ENCODE measurements around the gene SBF2. TPM values are rescaled to one million over a fixed set of nuclear protein-coding genes. Genes with fewer than 3 reads are reported as not detected.

SBF2 gene
- total RNA-seq, 1 donor from 2014 or later, result 39.5 TPM

DNA sequence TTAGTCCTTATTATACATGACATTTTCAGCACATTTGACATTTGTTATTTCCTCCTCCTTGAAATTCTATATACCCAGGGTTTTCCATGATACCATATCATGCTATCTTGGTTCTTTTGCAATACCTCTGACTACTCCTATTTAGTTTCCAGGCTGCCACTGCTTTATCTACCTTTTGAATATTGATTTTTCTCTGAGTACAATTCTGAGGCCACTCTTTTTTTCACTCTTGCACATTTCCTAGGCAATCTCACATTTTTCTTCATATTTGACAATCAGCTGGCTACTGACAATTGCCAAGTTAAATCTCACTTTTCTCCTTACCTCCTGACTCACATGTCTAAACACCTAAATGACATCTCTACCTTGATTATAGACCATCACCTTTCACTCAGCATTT lies 11.9 kb downstream of the SBF2 start:
- no peak overlapping the region for H3K4me3 Mint-ChIP-seq
- no peak for DNase-seq (ENCODE audit: extremely low spot score, unreplicated experiment)
- no peak overlapping the region for H3K27ac Mint-ChIP-seq
- peaks cover 4% of the 10 kb centered on the region for H3K9me3 Mint-ChIP-seq
- peaks cover 10% of the 10 kb centered on the region for H3K4me1 Mint-ChIP-seq (ENCODE audit: unreplicated experiment)
- H3K36me3 Mint-ChIP-seq, result peaks cover 4% of the 10 kb centered on the region
- TF ChIP-seq CTCF (conservative IDR thresholded peaks at IDR 0.05), result no peak
- no peaks in the 10 kb centered on the region for H3K27me3 Mint-ChIP-seq

DNA sequence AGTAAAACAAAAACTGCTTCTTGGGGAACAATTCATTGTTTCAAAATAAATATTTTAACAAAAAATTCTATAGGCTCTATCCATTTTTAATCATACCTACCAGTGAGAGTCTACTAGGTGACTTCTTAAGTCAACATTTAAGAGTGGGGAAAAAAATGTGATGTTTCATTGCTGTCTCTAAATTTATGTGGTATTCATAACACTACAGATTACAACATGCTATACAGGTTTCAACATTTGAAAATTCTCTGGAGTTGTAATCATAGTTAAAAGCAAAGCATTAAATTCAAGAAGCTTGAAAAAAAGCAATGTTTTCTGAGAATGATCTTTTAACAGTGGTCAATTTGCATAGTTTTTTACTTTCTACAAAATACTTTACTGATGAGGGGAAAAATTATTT lies 18.3 kb downstream of the SBF2 start:
- H3K4me1 Mint-ChIP-seq (ENCODE audit: unreplicated experiment), result peaks cover 17% of the 10 kb centered on the region
- H3K27me3 Mint-ChIP-seq, result no peaks in the 10 kb centered on the region
- H3K4me3 Mint-ChIP-seq, result no peak overlapping the region
- TF ChIP-seq CTCF (conservative IDR thresholded peaks at IDR 0.05), result no peak
- no peak for DNase-seq (ENCODE audit: extremely low spot score, unreplicated experiment)
- H3K27ac Mint-ChIP-seq, result no peak overlapping the region
- peaks cover 4% of the 10 kb centered on the region for H3K36me3 Mint-ChIP-seq
- peaks cover 4% of the 10 kb centered on the region for H3K9me3 Mint-ChIP-seq

GRCh38 chr11:10274726-10275125 lies 19.3 kb downstream of the SBF2 start:
- DNase-seq (ENCODE audit: extremely low spot score, unreplicated experiment), result no peak
- no peak overlapping the region for H3K27ac Mint-ChIP-seq
- H3K36me3 Mint-ChIP-seq, result no peaks in the 10 kb centered on the region
- H3K4me1 Mint-ChIP-seq (ENCODE audit: unreplicated experiment), result peaks cover 14% of the 10 kb centered on the region
- TF ChIP-seq CTCF (conservative IDR thresholded peaks at IDR 0.05), result no peak
- H3K4me3 Mint-ChIP-seq, result no peak overlapping the region
- H3K27me3 Mint-ChIP-seq, result no peaks in the 10 kb centered on the region
- H3K9me3 Mint-ChIP-seq, result no peaks in the 10 kb centered on the region

DNA sequence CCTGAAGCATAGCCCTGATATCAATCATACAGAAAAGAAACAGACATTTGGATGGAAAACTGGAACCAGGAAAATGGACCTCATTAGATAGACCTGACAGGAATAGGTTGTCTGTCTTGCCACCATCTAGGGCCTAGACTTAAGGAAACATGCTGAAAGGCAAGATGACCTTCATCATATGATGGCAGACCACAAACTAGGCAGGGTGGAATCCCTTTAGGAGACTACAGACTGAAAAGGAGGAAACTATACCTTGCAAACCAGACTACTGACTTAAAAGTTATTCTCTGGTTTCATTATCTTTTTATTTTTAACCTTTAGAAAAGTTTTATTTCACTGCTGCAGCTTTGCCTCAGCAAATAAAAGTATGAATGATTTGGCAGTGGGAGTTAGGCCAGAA lies 20.3 kb downstream of the SBF2 start:
- Mint-ChIP-seq H3K27ac (no peak overlapping the region), H3K4me1 (ENCODE audit: unreplicated experiment) (peaks cover 14% of the 10 kb centered on the region), H3K36me3 (no peaks in the 10 kb centered on the region), H3K27me3 (no peaks in the 10 kb centered on the region), H3K4me3 (no peak overlapping the region), H3K9me3 (no peaks in the 10 kb centered on the region)
- no peak for TF ChIP-seq CTCF (conservative IDR thresholded peaks at IDR 0.05)
- DNase-seq (ENCODE audit: extremely low spot score, unreplicated experiment), result no peak

DNA sequence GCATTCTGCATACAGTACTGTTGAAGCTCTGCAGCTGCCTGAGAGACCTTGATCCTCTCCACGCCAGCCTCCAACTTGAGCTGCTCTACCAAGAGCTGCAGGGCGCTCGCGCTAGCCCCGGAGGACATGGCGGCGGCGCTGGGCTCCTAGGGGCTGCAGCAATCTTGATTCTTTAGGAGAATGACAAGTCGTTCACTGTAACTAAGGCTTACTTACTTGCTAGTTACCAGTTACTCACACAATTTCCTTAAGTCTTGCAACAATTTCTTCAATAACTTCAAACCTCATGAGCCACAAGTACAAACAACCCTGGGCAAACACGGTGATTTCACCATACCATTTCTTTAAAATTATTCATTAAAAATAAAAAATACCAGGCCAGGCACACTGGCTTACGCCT lies 21.9 kb downstream of the SBF2 start:
- Mint-ChIP-seq H3K36me3 (no peaks in the 10 kb centered on the region), H3K4me3 (no peak overlapping the region), H3K9me3 (no peaks in the 10 kb centered on the region), H3K27me3 (no peaks in the 10 kb centered on the region), H3K4me1 (ENCODE audit: unreplicated experiment) (peaks cover 7% of the 10 kb centered on the region), H3K27ac (no peak overlapping the region)
- no peak for DNase-seq (ENCODE audit: extremely low spot score, unreplicated experiment)
- TF ChIP-seq CTCF (conservative IDR thresholded peaks at IDR 0.05), result no peak
